PC-3 (cell line): Measurements from ENCODE around the gene NECAB2.

Experiments used
- CTCF ChIP-seq: fragments of 300-600 bp; sonication (generic); conservative IDR thresholded peaks from 2 replicates; pipeline ENCODE4 v1.5.1; 2017; ENCODE audit warnings: antibody characterized with exemption, low read depth, mild to moderate bottlenecking, low read length
- EZH2 ChIP-seq: fragments of 300-600 bp; sonication (generic); IDR thresholded peaks from one replicate; pipeline ENCODE4 v1.6.1; 2017; ENCODE audit warnings: antibody characterized with exemption, mild to moderate bottlenecking, low read length; ENCODE audit not compliant: unreplicated experiment
- EZH2phosphoT487 ChIP-seq: fragments of 300-600 bp; sonication (generic); IDR thresholded peaks from 2 replicates; pipeline ENCODE4 v1.6.1; 2018; ENCODE audit warnings: mild to moderate bottlenecking, antibody characterized with exemption, low read length, borderline replicate concordance

- TF ChIP-seq CTCF (no peak), EZH2phosphoT487 (no peak), EZH2 (no peak)
These were observed 32.2 kb upstream of the NECAB2 start for GRCh38 chr16:83935858-83936255.
